ENCODE data around the gene ALDH1L1.
"Not testable (repeated sequence)": the region's sequence is repeated elsewhere in the genome, so short reads cannot be mapped to it uniquely, and the experiment has no call there.

Gene ALDH1L1

GRCh38 chr3:126100269-126100633, 80.1 kb downstream of the ALDH1L1 start:
- no peak overlapping the region for H2AFZ ChIP-seq (ENCODE audit: low read depth, low read length, severe bottlenecking)
- H3K4me3 ChIP-seq (ENCODE audit: insufficient read depth, low read length, poor library complexity, severe bottlenecking): no peak overlapping the region
- H3K9me2 ChIP-seq (replicated peaks; ENCODE audit: insufficient read depth, low read length): no peaks in the 10 kb centered on the region
- no peak overlapping the region for H3K27ac ChIP-seq (ENCODE audit: low read depth, low read length)
- no peaks in the 10 kb centered on the region for H3K9me3 ChIP-seq (ENCODE audit: insufficient read depth, low read length)
- H3F3A ChIP-seq (ENCODE audit: insufficient read depth): no peaks in the 10 kb centered on the region
- H4K20me1 ChIP-seq (ENCODE audit: low read depth, low read length): no peaks in the 10 kb centered on the region
- no peak overlapping the region for H3K4me2 ChIP-seq (ENCODE audit: low read depth, low read length, poor library complexity, severe bottlenecking)
- no peaks in the 10 kb centered on the region for H3K36me3 ChIP-seq (ENCODE audit: low read length)
- H3K27me3 ChIP-seq (ENCODE audit: low read length): no peaks in the 10 kb centered on the region
- no peak overlapping the region for H3K9ac ChIP-seq (ENCODE audit: low read length)
- no peak for TF ChIP-seq CTCF (IDR thresholded peaks at IDR 0.05; ENCODE audit: insufficient read depth, low read length, poor library complexity, severe bottlenecking)
- no peak for TF ChIP-seq EZH2phosphoT487 (conservative IDR thresholded peaks at IDR 0.05; ENCODE audit: low read length)
- H3K79me2 ChIP-seq (ENCODE audit: insufficient read depth, low read length): no peaks in the 10 kb centered on the region

- Histone ChIP-seq H3K9me2 (replicated peaks; ENCODE audit: insufficient read depth, low read length) (no peaks in the 10 kb centered on the region), H3K9ac (ENCODE audit: low read length) (no peak overlapping the region), H3F3A (ENCODE audit: insufficient read depth) (no peaks in the 10 kb centered on the region), H3K4me2 (ENCODE audit: low read depth, low read length, poor library complexity, severe bottlenecking) (no peak overlapping the region), H3K79me2 (ENCODE audit: insufficient read depth, low read length) (no peaks in the 10 kb centered on the region), H4K20me1 (ENCODE audit: low read depth, low read length) (no peaks in the 10 kb centered on the region), H3K9me3 (ENCODE audit: insufficient read depth, low read length) (no peaks in the 10 kb centered on the region), H2AFZ (ENCODE audit: low read depth, low read length, severe bottlenecking) (no peak overlapping the region), H3K27me3 (ENCODE audit: low read length) (no peaks in the 10 kb centered on the region), H3K36me3 (ENCODE audit: low read length) (no peaks in the 10 kb centered on the region), H3K27ac (ENCODE audit: low read depth, low read length) (no peak overlapping the region), H3K4me3 (ENCODE audit: insufficient read depth, low read length, poor library complexity, severe bottlenecking) (no peak overlapping the region)
- no peak for TF ChIP-seq EZH2phosphoT487 (conservative IDR thresholded peaks at IDR 0.05; ENCODE audit: low read length)
- no peak for TF ChIP-seq CTCF (IDR thresholded peaks at IDR 0.05; ENCODE audit: insufficient read depth, low read length, poor library complexity, severe bottlenecking)
Observed at GRCh38 chr3:126098391-126098858, 82.0 kb downstream of the ALDH1L1 start.

GRCh38 chr3:126097801-126098200, 82.6 kb downstream of the ALDH1L1 start:
- H3K9me3 ChIP-seq (ENCODE audit: insufficient read depth, low read length): no peaks in the 10 kb centered on the region
- no peak overlapping the region for H2AFZ ChIP-seq (ENCODE audit: low read depth, low read length, severe bottlenecking)
- H3K4me3 ChIP-seq (ENCODE audit: insufficient read depth, low read length, poor library complexity, severe bottlenecking): no peak overlapping the region
- H3F3A ChIP-seq (ENCODE audit: insufficient read depth): no peaks in the 10 kb centered on the region
- H3K79me2 ChIP-seq (ENCODE audit: insufficient read depth, low read length): no peaks in the 10 kb centered on the region
- H3K36me3 ChIP-seq (ENCODE audit: low read length): no peaks in the 10 kb centered on the region
- no peak overlapping the region for H3K4me2 ChIP-seq (ENCODE audit: low read depth, low read length, poor library complexity, severe bottlenecking)
- no peaks in the 10 kb centered on the region for H3K27me3 ChIP-seq (ENCODE audit: low read length)
- H4K20me1 ChIP-seq (ENCODE audit: low read depth, low read length): no peaks in the 10 kb centered on the region
- H3K9ac ChIP-seq (ENCODE audit: low read length): no peak overlapping the region
- no peaks in the 10 kb centered on the region for H3K9me2 ChIP-seq (replicated peaks; ENCODE audit: insufficient read depth, low read length)
- TF ChIP-seq EZH2phosphoT487 (conservative IDR thresholded peaks at IDR 0.05; ENCODE audit: low read length) (no peak), CTCF (IDR thresholded peaks at IDR 0.05; ENCODE audit: insufficient read depth, low read length, poor library complexity, severe bottlenecking) (no peak)
- H3K27ac ChIP-seq (ENCODE audit: low read depth, low read length): no peak overlapping the region

GRCh38 chr3:126096274-126096673, 84.1 kb downstream of the ALDH1L1 start:
- H3F3A ChIP-seq (ENCODE audit: insufficient read depth); H2AFZ ChIP-seq (ENCODE audit: low read depth, low read length, severe bottlenecking); H3K4me3 ChIP-seq (ENCODE audit: insufficient read depth, low read length, poor library complexity, severe bottlenecking); H3K27ac ChIP-seq (ENCODE audit: low read depth, low read length); H3K27me3 ChIP-seq (ENCODE audit: low read length); H3K9me2 ChIP-seq (replicated peaks; ENCODE audit: insufficient read depth, low read length); H4K20me1 ChIP-seq (ENCODE audit: low read depth, low read length); H3K36me3 ChIP-seq (ENCODE audit: low read length); H3K4me2 ChIP-seq (ENCODE audit: low read depth, low read length, poor library complexity, severe bottlenecking); H3K79me2 ChIP-seq (ENCODE audit: insufficient read depth, low read length); H3K9ac ChIP-seq (ENCODE audit: low read length); H3K9me3 ChIP-seq (ENCODE audit: insufficient read depth, low read length): not testable (repeated sequence)

GRCh38 chr3:126092128-126092527, 88.3 kb downstream of the ALDH1L1 start:
- not testable (repeated sequence) for H3K4me2 ChIP-seq (ENCODE audit: low read depth, low read length, poor library complexity, severe bottlenecking); H3K36me3 ChIP-seq (ENCODE audit: low read length); H3K9me2 ChIP-seq (replicated peaks; ENCODE audit: insufficient read depth, low read length); H3K9ac ChIP-seq (ENCODE audit: low read length); H3K27ac ChIP-seq (ENCODE audit: low read depth, low read length); H3F3A ChIP-seq (ENCODE audit: insufficient read depth); H3K27me3 ChIP-seq (ENCODE audit: low read length); H2AFZ ChIP-seq (ENCODE audit: low read depth, low read length, severe bottlenecking); H3K79me2 ChIP-seq (ENCODE audit: insufficient read depth, low read length); H4K20me1 ChIP-seq (ENCODE audit: low read depth, low read length); H3K4me3 ChIP-seq (ENCODE audit: insufficient read depth, low read length, poor library complexity, severe bottlenecking); H3K9me3 ChIP-seq (ENCODE audit: insufficient read depth, low read length)

All from SU-DHL-6 (cell line).